ENCODE measurements around the gene SMAP1.

GRCh38 chr6:70864401-70864800 is 196.7 kb downstream of the SMAP1 start:
- TF ChIP-seq POLR2A (IDR thresholded peaks at IDR 0.05) (no peak), CTCF (IDR thresholded peaks at IDR 0.05) (no peak)

All from right lobe of liver (tissue), 4 donors.